Measurements from ENCODE around the gene GOLT1B.

GOLT1B gene

GRCh38 chr12:21566223-21566906 lies 64.8 kb downstream of the GOLT1B start:
- TF ChIP-seq CTCF (IDR thresholded peaks at IDR 0.05; ENCODE audit: borderline replicate concordance, extremely low read depth, low read length, poor library complexity, severe bottlenecking) = no peak
- no peak for TF ChIP-seq EZH2 (IDR thresholded peaks at IDR 0.05; ENCODE audit: borderline replicate concordance, low read depth, low read length, severe bottlenecking)
- Histone ChIP-seq H3K4me2 (ENCODE audit: insufficient read depth, low read length) (no peak overlapping the region), H4K20me1 (ENCODE audit: insufficient read depth, low read length) (no peaks in the 10 kb centered on the region), H3K79me2 (ENCODE audit: insufficient read depth, low read length) (no peaks in the 10 kb centered on the region), H3K9me3 (ENCODE audit: insufficient read depth, low read length, severe bottlenecking) (no peaks in the 10 kb centered on the region), H2AFZ (ENCODE audit: low read depth, low read length) (no peak overlapping the region), H3K27me3 (ENCODE audit: insufficient read depth, low read length, poor library complexity) (no peaks in the 10 kb centered on the region), H3K9ac (ENCODE audit: low read depth, low read length) (no peak overlapping the region), H3K4me3 (ENCODE audit: low read depth in 1 of 2, low read length in 2 of 2) (no peak overlapping the region), H3K36me3 (ENCODE audit: insufficient read depth, low read length) (no peaks in the 10 kb centered on the region), H3K27ac (ENCODE audit: low read length) (no peak overlapping the region), H3K4me1 (ENCODE audit: insufficient read depth, low read length) (no peaks in the 10 kb centered on the region)
- DNase-seq (no peak), ATAC-seq (ENCODE audit: insufficient read depth, low read depth) (no peak)

- Histone ChIP-seq H3K4me3 (ENCODE audit: low read depth in 1 of 2, low read length in 2 of 2) (no peak overlapping the region), H3K36me3 (ENCODE audit: insufficient read depth, low read length) (no peaks in the 10 kb centered on the region), H3K4me2 (ENCODE audit: insufficient read depth, low read length) (no peak overlapping the region), H3K4me1 (ENCODE audit: insufficient read depth, low read length) (no peaks in the 10 kb centered on the region), H2AFZ (ENCODE audit: low read depth, low read length) (no peak overlapping the region), H4K20me1 (ENCODE audit: insufficient read depth, low read length) (no peaks in the 10 kb centered on the region), H3K9me3 (ENCODE audit: insufficient read depth, low read length, severe bottlenecking) (no peaks in the 10 kb centered on the region), H3K27me3 (ENCODE audit: insufficient read depth, low read length, poor library complexity) (no peaks in the 10 kb centered on the region), H3K79me2 (ENCODE audit: insufficient read depth, low read length) (no peaks in the 10 kb centered on the region), H3K27ac (ENCODE audit: low read length) (no peak overlapping the region), H3K9ac (ENCODE audit: low read depth, low read length) (no peak overlapping the region)
- TF ChIP-seq EZH2 (IDR thresholded peaks at IDR 0.05; ENCODE audit: borderline replicate concordance, low read depth, low read length, severe bottlenecking) = no peak
- no peak for TF ChIP-seq CTCF (IDR thresholded peaks at IDR 0.05; ENCODE audit: borderline replicate concordance, extremely low read depth, low read length, poor library complexity, severe bottlenecking)
- no peak for DNase-seq
- no peak for ATAC-seq (ENCODE audit: insufficient read depth, low read depth)
Observed at GRCh38 chr12:21566907-21567394, 65.4 kb downstream of the GOLT1B start.

Data from DND-41 (cell line).